Erythroblast (primary cell): ENCODE results near the gene TMEM131L.

Experiments used
- DNase-seq, 2 experiments: peaks; one replicate each; lab custom pipeline; 2025; lab: John Stamatoyannopoulos, UW
- GATA1 ChIP-seq: IDR thresholded peaks from 2 replicates; pipeline ENCODE4 v1.6.1; 2011; ENCODE audit warnings: low read depth, mild to moderate bottlenecking, control low read depth, low read length, moderate library complexity
- POLR2A ChIP-seq: IDR thresholded peaks from 2 replicates; pipeline ENCODE4 v1.6.1; 2011; ENCODE audit warnings: mild to moderate bottlenecking, low read length

TMEM131L gene

GRCh38 chr4:153610623-153611376, 144.6 kb downstream of the TMEM131L start:
- DNase-seq, result peak; percentile 20 to 33
- TF ChIP-seq POLR2A (no peak), GATA1 (no peak)

GRCh38 chr4:153611679-153612078, 145.5 kb downstream of the TMEM131L start:
- TF ChIP-seq POLR2A (no peak), GATA1 (no peak)
- DNase-seq, result peak in 1 of 2 experiments; percentile 5

GRCh38 chr4:153612878-153613277, 146.7 kb downstream of the TMEM131L start:
- TF ChIP-seq POLR2A, result no peak

GRCh38 chr4:153616006-153616555, 149.9 kb downstream of the TMEM131L start:
- no peak for TF ChIP-seq POLR2A
- TF ChIP-seq GATA1, result no peak
- DNase-seq, result no peak

More at GRCh38 chr4:153612878-153613277, 146.7 kb downstream of the TMEM131L start:
- no peak for DNase-seq

GRCh38 chr4:153618833-153619232, 152.7 kb downstream of the TMEM131L start:
- DNase-seq, result no peak
- no peak for TF ChIP-seq POLR2A

- no peak for DNase-seq
- TF ChIP-seq POLR2A (no peak), GATA1 (no peak)
These were observed 153.7 kb downstream of the TMEM131L start for GRCh38 chr4:153619811-153620210.

GRCh38 chr4:153620352-153620751, 154.2 kb downstream of the TMEM131L start:
- DNase-seq, result no peak
- no peak for TF ChIP-seq GATA1
- TF ChIP-seq POLR2A, result no peak

- no peak for TF ChIP-seq POLR2A
- no peak for TF ChIP-seq GATA1
- no peak for DNase-seq
These were observed 155.9 kb downstream of the TMEM131L start for GRCh38 chr4:153622093-153622492.

- DNase-seq, result no peak
- TF ChIP-seq GATA1 (no peak), POLR2A (no peak)
These were observed 156.6 kb downstream of the TMEM131L start for GRCh38 chr4:153622778-153623240.

- no peak for DNase-seq
- TF ChIP-seq GATA1, result no peak
- no peak for TF ChIP-seq POLR2A
These were observed 157.3 kb downstream of the TMEM131L start for GRCh38 chr4:153623491-153623890.

GRCh38 chr4:153628796-153629315, 162.7 kb downstream of the TMEM131L start:
- no peak for DNase-seq
- no peak for TF ChIP-seq POLR2A
- no peak for TF ChIP-seq GATA1

GRCh38 chr4:153629776-153630175, 163.6 kb downstream of the TMEM131L start:
- no peak for TF ChIP-seq GATA1
- TF ChIP-seq POLR2A, result no peak
- no peak for DNase-seq

- TF ChIP-seq GATA1 (no peak), POLR2A (no peak)
- peak; percentile 36 to 50 for DNase-seq
These were observed 168.7 kb downstream of the TMEM131L start for GRCh38 chr4:153634738-153635353.

GRCh38 chr4:153635846-153636245, 169.7 kb downstream of the TMEM131L start:
- DNase-seq, result no peak
- TF ChIP-seq GATA1 (no peak), POLR2A (no peak)

- TF ChIP-seq POLR2A (no peak), GATA1 (no peak)
- DNase-seq, result no peak
These were observed 171.0 kb downstream of the TMEM131L start for GRCh38 chr4:153637201-153637600.

GRCh38 chr4:153638011-153638410, 171.9 kb downstream of the TMEM131L start:
- DNase-seq, result no peak
- no peak for TF ChIP-seq POLR2A
- no peak for TF ChIP-seq GATA1
